Right lobe of liver (tissue), 4 donors: ENCODE measurements around the gene LGALS7.

ENCODE experiments used
- CTCF ChIP-seq, 4 donors: fragments of 200-600 bp in 3 of 4; fragments of 450-650 bp in 1 of 4; IDR thresholded peaks; one replicate each; pipeline versions ENCODE4 v1.5.1 to v1.8.0; 2016 to 2022; ENCODE audit warnings: antibody characterized with exemption in 4 of 4, mild to moderate bottlenecking in 2 of 4
- POLR2A ChIP-seq: fragments of 450-650 bp; IDR thresholded peaks from one replicate; pipeline ENCODE4 v1.6.1; 2017; ENCODE audit warnings: antibody characterized with exemption, mild to moderate bottlenecking
- donor health status: DM: no; HTN: no; CAD: no.
- donor health status: DM: no; HTN: no; CAD: no.
- donor health status: DM: no; HTN: yes; CAD: no.

- TF ChIP-seq CTCF (IDR thresholded peaks at IDR 0.05), result no peak
- no peak for TF ChIP-seq POLR2A
Observed at GRCh38 chr19:38725469-38726283, 47.6 kb downstream of the LGALS7 start.
